H9 (cell line): ENCODE measurements around the gene GTF3C1. TPM values are rescaled to one million over a fixed set of nuclear protein-coding genes. Genes with fewer than 3 reads are reported as not detected.

Source experiments
- DNase-seq: peaks from one replicate; pipeline ENCODE4 v3.0.0-alpha.2; 2017
- H2AFZ ChIP-seq: one replicate; pipeline ENCODE4 v1.6.1; 2013; ENCODE audit warnings: mild to moderate bottlenecking, low read length, control low read depth, moderate library complexity
- H2AK5ac ChIP-seq: 2 replicates; pipeline ENCODE4 v1.6.1; 2013; ENCODE audit warnings: low read length, control low read depth, mixed read lengths; ENCODE audit not compliant: insufficient read length
- H2BK120ac ChIP-seq: one replicate; pipeline ENCODE4 v1.6.1; 2013; ENCODE audit warnings: low read depth, mild to moderate bottlenecking, low read length, control low read depth, inconsistent platforms; ENCODE audit not compliant: poor library complexity, severe bottlenecking
- H2BK12ac ChIP-seq: 2 replicates; pipeline ENCODE4 v1.6.1; 2013; ENCODE audit warnings: low read length, control low read depth, mixed read lengths, low read depth; ENCODE audit not compliant: insufficient read length
- H2BK15ac ChIP-seq: 2 replicates; pipeline ENCODE4 v1.6.1; 2013; ENCODE audit warnings: low read depth, low read length, control low read depth
- H2BK20ac ChIP-seq: one replicate; pipeline ENCODE4 v1.6.1; 2013; ENCODE audit warnings: low read depth, mild to moderate bottlenecking, low read length, control low read depth, inconsistent platforms; ENCODE audit not compliant: poor library complexity, severe bottlenecking
- H2BK5ac ChIP-seq: 2 replicates; pipeline ENCODE4 v1.6.1; 2013; ENCODE audit warnings: low read length, control low read depth, mixed read lengths; ENCODE audit not compliant: insufficient read length
- H3K14ac ChIP-seq: 2 replicates; pipeline ENCODE4 v1.6.1; 2013; ENCODE audit warnings: low read length, control low read depth; ENCODE audit not compliant: insufficient read depth
- H3K18ac ChIP-seq: 2 replicates; pipeline ENCODE4 v1.6.1; 2013; ENCODE audit warnings: low read depth, mild to moderate bottlenecking, mixed read lengths, low read length, control low read depth; ENCODE audit not compliant: insufficient read length
- H3K23ac ChIP-seq: 2 replicates; pipeline ENCODE4 v1.6.1; 2013; ENCODE audit warnings: low read length, control low read depth, mixed read lengths, low read depth; ENCODE audit not compliant: insufficient read length
- H3K23me2 ChIP-seq: 2 replicates; pipeline ENCODE4 v1.6.1; 2013; ENCODE audit warnings: low read depth, mild to moderate bottlenecking, mixed read lengths, low read length, control low read depth; ENCODE audit not compliant: insufficient read length, poor library complexity, severe bottlenecking
- H3K27ac ChIP-seq: 2 replicates; pipeline ENCODE4 v1.5.1; 2013; ENCODE audit warnings: low read length, control low read depth, mixed read lengths, low read depth; ENCODE audit not compliant: insufficient read length
- H3K27me3 ChIP-seq: 2 replicates; pipeline ENCODE4 v1.6.1; 2013; ENCODE audit warnings: low read length, control low read depth, inconsistent platforms; ENCODE audit not compliant: insufficient read depth
- H3K4ac ChIP-seq: 2 replicates; pipeline ENCODE4 v1.6.1; 2013; ENCODE audit warnings: low read depth, mild to moderate bottlenecking, control low read depth, inconsistent platforms, low read length, moderate library complexity
- H3K4me1 ChIP-seq: 2 replicates; pipeline ENCODE4 v1.6.1; 2013; ENCODE audit warnings: low read length, control low read depth, inconsistent platforms; ENCODE audit not compliant: insufficient read depth
- H3K4me2 ChIP-seq: 2 replicates; pipeline ENCODE4 v1.6.1; 2013; ENCODE audit warnings: low read length, control low read depth, mixed read lengths; ENCODE audit not compliant: insufficient read length, insufficient read depth
- H3K56ac ChIP-seq: 2 replicates; pipeline ENCODE4 v1.6.1; 2013; ENCODE audit warnings: low read depth, mild to moderate bottlenecking, mixed read lengths, low read length, control low read depth; ENCODE audit not compliant: insufficient read length
- H3K79me1 ChIP-seq: 2 replicates; pipeline ENCODE4 v1.6.1; 2013; ENCODE audit warnings: low read depth, mild to moderate bottlenecking, moderate library complexity, low read length, control low read depth, inconsistent platforms; ENCODE audit not compliant: insufficient read depth, poor library complexity, severe bottlenecking
- H3K79me2 ChIP-seq: 2 replicates; pipeline ENCODE4 v1.6.1; 2013; ENCODE audit warnings: low read length, control low read depth, inconsistent platforms; ENCODE audit not compliant: insufficient read depth
- H3K9ac ChIP-seq: 2 replicates; pipeline ENCODE4 v1.6.1; 2013; ENCODE audit warnings: low read length, control low read depth, mixed read lengths; ENCODE audit not compliant: insufficient read length; ENCODE audit errors: extremely low read depth
- H3K9me3 ChIP-seq: one replicate; pipeline ENCODE4 v1.6.1; 2013; ENCODE audit warnings: low read depth, low read length, inconsistent platforms; ENCODE audit not compliant: control insufficient read depth
- H3T11ph ChIP-seq: one replicate; pipeline ENCODE4 v1.6.1; 2013; ENCODE audit warnings: mild to moderate bottlenecking, low read length, control low read depth, inconsistent platforms
- H4K20me1 ChIP-seq: one replicate; pipeline ENCODE4 v1.6.1; 2013; ENCODE audit not compliant: control insufficient read depth, insufficient read length, insufficient read depth
- H4K5ac ChIP-seq: 2 replicates; pipeline ENCODE4 v1.6.1; 2013; ENCODE audit warnings: low read depth, mild to moderate bottlenecking, mixed read lengths, low read length, control low read depth; ENCODE audit not compliant: insufficient read length
- H4K8ac ChIP-seq: replicated peaks from 2 replicates; pipeline ENCODE4 v1.6.1; 2013; ENCODE audit warnings: low read length, control low read depth, mixed read lengths, low read depth; ENCODE audit not compliant: insufficient read length
- H4K91ac ChIP-seq: 2 replicates; pipeline ENCODE4 v1.6.1; 2013; ENCODE audit warnings: low read depth, mild to moderate bottlenecking, moderate library complexity, mixed read lengths, low read length, control low read depth; ENCODE audit not compliant: insufficient read length
- H3K27ac Mint-ChIP-seq, 3 experiments: 2 replicates in 2 of 3; 3 replicates in 1 of 3; pipeline ENCODE4 v1.8.0; 2020 to 2021; ENCODE audit warnings: mixed read lengths in 3 of 3, mild to moderate bottlenecking in 1 of 3, moderate library complexity in 1 of 3
- H3K27me3 Mint-ChIP-seq: 2 replicates; pipeline ENCODE4 v1.8.0; 2021; ENCODE audit warnings: low read depth, mild to moderate bottlenecking, moderate library complexity, mixed read lengths
- H3K36me3 Mint-ChIP-seq, 3 experiments: 2 replicates in 2 of 3; 3 replicates in 1 of 3; pipeline ENCODE4 v1.8.0; 2020 to 2021; ENCODE audit warnings: low read depth in 3 of 3, mixed read lengths in 3 of 3; ENCODE audit not compliant: insufficient read depth in 1 of 3
- H3K4me1 Mint-ChIP-seq, 2 experiments: 2 replicates each; pipeline ENCODE4 v1.8.0; 2020; ENCODE audit warnings: mixed read lengths in 2 of 2
- H3K4me3 Mint-ChIP-seq, 2 experiments: 2 replicates in 1 of 2; 3 replicates in 1 of 2; pipeline ENCODE4 v1.8.0; 2020 to 2021; ENCODE audit warnings: mild to moderate bottlenecking in 2 of 2, mixed read lengths in 2 of 2, moderate library complexity in 1 of 2
- H3K9me3 Mint-ChIP-seq, 2 experiments: 2 replicates in 1 of 2; 3 replicates in 1 of 2; pipeline ENCODE4 v1.8.0; 2020; ENCODE audit warnings: mild to moderate bottlenecking in 2 of 2, mixed read lengths in 2 of 2, moderate library complexity in 1 of 2
- CTCF ChIP-seq: fragments of 200-600 bp; sonication (generic); conservative IDR thresholded peaks from 3 replicates; pipeline ENCODE4 v1.8.0; 2021; ENCODE audit warnings: antibody characterized with exemption, mild to moderate bottlenecking
- WGBS: extraction: QIAGEN DNeasy Blood & Tissue Kit; methylation state at CpG from one replicate; pipeline ENCODE4 v1.1.7; 2013; ENCODE audit warnings: missing lambda C conversion rate, low lambda C conversion rate, mixed read lengths; ENCODE audit not compliant: insufficient read length; ENCODE audit errors: extremely low coverage; 5-methylcytosine and 5-hydroxymethylcytosine counted together
- total RNA-seq: library from RNA; stranded (reverse); gene quantifications from 2 replicates; pipeline ENCODE4 v1.2.1, GENCODE V29; 2021

The GTF3C1 gene
- total RNA-seq, 1 experiment from 2014 or later, result 113 TPM

- no peaks in the 10 kb centered on the region for H3K9me3 ChIP-seq
- H3K4me1 ChIP-seq, result no peaks in the 10 kb centered on the region
- no peak overlapping the region for H4K91ac ChIP-seq
- WGBS, result no CpG with 5 or more reads among the region's 3 CpGs
- no peak overlapping the region for H3K9ac ChIP-seq
- no peak overlapping the region for H2BK120ac ChIP-seq
- H3K79me1 ChIP-seq, result no peaks in the 10 kb centered on the region
- H3K4ac ChIP-seq, result no peak overlapping the region
- H3K23me2 ChIP-seq, result no peaks in the 10 kb centered on the region
- TF ChIP-seq CTCF, result no peak
- no peak overlapping the region for H2BK15ac ChIP-seq
- H3K27me3 ChIP-seq, result no peaks in the 10 kb centered on the region
- no peak overlapping the region for H2AK5ac ChIP-seq
- no peaks in the 10 kb centered on the region for H3K79me2 ChIP-seq
- no peak overlapping the region for H4K8ac ChIP-seq
- no peak overlapping the region for H2BK20ac ChIP-seq
- no peak overlapping the region for H2BK5ac ChIP-seq
- no peak overlapping the region for H3T11ph ChIP-seq
- no peak overlapping the region for H3K27ac Mint-ChIP-seq
- no peaks in the 10 kb centered on the region for H3K9me3 Mint-ChIP-seq
- H3K36me3 Mint-ChIP-seq, result no peaks in the 10 kb centered on the region
- no peak overlapping the region for H2AFZ ChIP-seq
- no peak overlapping the region for H3K18ac ChIP-seq
- H3K4me2 ChIP-seq, result no peak overlapping the region
- H4K5ac ChIP-seq, result no peak overlapping the region
- no peak for DNase-seq
- no peak overlapping the region for H2BK12ac ChIP-seq
- no peaks in the 10 kb centered on the region for H3K27me3 Mint-ChIP-seq
- H3K4me1 Mint-ChIP-seq, result no peaks in the 10 kb centered on the region
- H3K14ac ChIP-seq, result no peak overlapping the region
- H3K27ac ChIP-seq, result no peak overlapping the region
- H3K4me3 Mint-ChIP-seq, result no peak overlapping the region
- no peak overlapping the region for H3K56ac ChIP-seq
- no peaks in the 10 kb centered on the region for H4K20me1 ChIP-seq
- H3K23ac ChIP-seq, result no peak overlapping the region
Measured at GRCh38 chr16:27558434-27558833, 8.7 kb upstream of the GTF3C1 start.
